Type B pancreatic cell (in vitro differentiated cells): Measurements from ENCODE around the gene AJAP1. TPM values are rescaled to one million over a fixed set of nuclear protein-coding genes. Genes with fewer than 3 reads are reported as not detected.

Experiments used
- DNase-seq: peaks from one replicate; pipeline ENCODE4 v3.0.0; 2021; ENCODE audit warnings: mixed read lengths; ENCODE audit not compliant: unreplicated experiment; ENCODE audit errors: extremely low spot score
- H3K27ac Mint-ChIP-seq: 2 replicates; pipeline ENCODE4 v1.8.0; 2021; ENCODE audit warnings: mild to moderate bottlenecking, mixed read lengths
- H3K27me3 Mint-ChIP-seq: 2 replicates; pipeline ENCODE4 v1.8.0; 2021; ENCODE audit warnings: mixed read lengths
- H3K36me3 Mint-ChIP-seq: 2 replicates; pipeline ENCODE4 v1.8.0; 2021; ENCODE audit warnings: mixed read lengths
- H3K4me1 Mint-ChIP-seq: one replicate; pipeline ENCODE4 v1.8.0; 2021; ENCODE audit warnings: mixed read lengths; ENCODE audit not compliant: unreplicated experiment
- H3K4me3 Mint-ChIP-seq: 2 replicates; pipeline ENCODE4 v1.8.0; 2021; ENCODE audit warnings: mild to moderate bottlenecking, mixed read lengths
- H3K9me3 Mint-ChIP-seq: 2 replicates; pipeline ENCODE4 v1.8.0; 2021; ENCODE audit warnings: mixed read lengths
- total RNA-seq: library from RNA; stranded (reverse); gene quantifications from 2 replicates; pipeline ENCODE4 v1.2.1, GENCODE V29; 2021; ENCODE audit warnings: low replicate concordance
- TF ChIP-seq, protein P1 (sequence below): fragments of 200-600 bp; sonication (generic); conservative IDR thresholded peaks from 2 replicates; pipeline ENCODE4 v1.5.0; 2021; ENCODE audit warnings: antibody characterized with exemption, mild to moderate bottlenecking

Gene AJAP1
- total RNA-seq, 1 donor from 2014 or later: 9.5 TPM

DNA sequence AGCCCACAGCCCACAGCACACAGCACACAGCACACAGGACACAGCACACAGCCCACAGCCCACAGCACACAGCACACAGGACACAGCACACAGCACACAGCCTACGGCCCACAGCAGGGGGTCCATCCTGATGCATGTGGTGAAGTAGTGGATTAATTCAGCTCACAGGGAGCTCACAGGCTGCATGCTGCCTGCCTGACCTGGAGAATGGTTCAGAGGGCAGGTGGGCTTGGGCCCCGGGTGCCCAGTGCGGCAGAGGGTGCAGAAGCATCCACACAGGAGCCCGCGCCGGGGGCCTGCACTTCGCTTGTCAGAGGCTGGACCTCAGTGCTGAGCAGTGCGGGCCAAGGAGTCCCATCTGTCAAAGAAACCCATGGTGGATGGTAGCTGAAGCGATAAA, 21.1 kb upstream of the AJAP1 start:
- DNase-seq: no peak
- no peaks in the 10 kb centered on the region for H3K36me3 Mint-ChIP-seq
- H3K27ac Mint-ChIP-seq: no peak overlapping the region
- no peaks in the 10 kb centered on the region for H3K9me3 Mint-ChIP-seq
- TF ChIP-seq, protein P1, sequence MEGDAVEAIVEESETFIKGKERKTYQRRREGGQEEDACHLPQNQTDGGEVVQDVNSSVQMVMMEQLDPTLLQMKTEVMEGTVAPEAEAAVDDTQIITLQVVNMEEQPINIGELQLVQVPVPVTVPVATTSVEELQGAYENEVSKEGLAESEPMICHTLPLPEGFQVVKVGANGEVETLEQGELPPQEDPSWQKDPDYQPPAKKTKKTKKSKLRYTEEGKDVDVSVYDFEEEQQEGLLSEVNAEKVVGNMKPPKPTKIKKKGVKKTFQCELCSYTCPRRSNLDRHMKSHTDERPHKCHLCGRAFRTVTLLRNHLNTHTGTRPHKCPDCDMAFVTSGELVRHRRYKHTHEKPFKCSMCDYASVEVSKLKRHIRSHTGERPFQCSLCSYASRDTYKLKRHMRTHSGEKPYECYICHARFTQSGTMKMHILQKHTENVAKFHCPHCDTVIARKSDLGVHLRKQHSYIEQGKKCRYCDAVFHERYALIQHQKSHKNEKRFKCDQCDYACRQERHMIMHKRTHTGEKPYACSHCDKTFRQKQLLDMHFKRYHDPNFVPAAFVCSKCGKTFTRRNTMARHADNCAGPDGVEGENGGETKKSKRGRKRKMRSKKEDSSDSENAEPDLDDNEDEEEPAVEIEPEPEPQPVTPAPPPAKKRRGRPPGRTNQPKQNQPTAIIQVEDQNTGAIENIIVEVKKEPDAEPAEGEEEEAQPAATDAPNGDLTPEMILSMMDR: no peak
- H3K4me3 Mint-ChIP-seq: no peak overlapping the region
- H3K4me1 Mint-ChIP-seq: no peaks in the 10 kb centered on the region
- H3K27me3 Mint-ChIP-seq: peaks cover 8% of the 10 kb centered on the region

DNA sequence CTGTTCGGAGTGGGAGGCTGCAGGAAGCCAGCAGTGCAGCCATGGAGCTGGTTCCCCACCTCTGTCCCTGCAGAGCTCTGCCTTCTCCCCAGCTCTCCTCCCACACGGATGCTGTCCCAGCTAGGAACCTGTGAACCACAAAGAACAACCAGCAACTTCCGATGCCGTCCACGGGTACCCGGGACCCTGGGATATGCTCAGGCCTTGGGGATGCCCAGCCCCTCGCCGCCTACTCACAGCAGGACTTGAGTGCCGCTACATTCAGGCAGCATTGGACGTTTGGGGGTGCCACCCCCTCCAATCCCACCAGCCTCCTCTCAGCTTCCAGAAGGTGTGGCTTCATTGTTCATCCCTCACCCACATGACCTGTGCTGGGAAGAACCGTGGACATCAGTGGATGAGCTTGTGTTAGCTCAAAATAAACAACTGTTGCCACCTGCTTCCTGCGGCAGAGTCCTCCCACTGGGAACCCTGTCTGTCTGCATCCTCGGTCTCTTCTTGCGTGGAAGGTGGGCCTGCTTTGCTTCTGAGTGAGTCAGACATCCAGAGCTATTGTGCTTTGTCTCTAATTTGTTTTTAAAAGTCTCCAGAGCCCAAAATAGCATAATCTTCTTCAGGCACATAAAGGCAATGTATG, 20.1 kb upstream of the AJAP1 start:
- no peak overlapping the region for H3K27ac Mint-ChIP-seq

DNA sequence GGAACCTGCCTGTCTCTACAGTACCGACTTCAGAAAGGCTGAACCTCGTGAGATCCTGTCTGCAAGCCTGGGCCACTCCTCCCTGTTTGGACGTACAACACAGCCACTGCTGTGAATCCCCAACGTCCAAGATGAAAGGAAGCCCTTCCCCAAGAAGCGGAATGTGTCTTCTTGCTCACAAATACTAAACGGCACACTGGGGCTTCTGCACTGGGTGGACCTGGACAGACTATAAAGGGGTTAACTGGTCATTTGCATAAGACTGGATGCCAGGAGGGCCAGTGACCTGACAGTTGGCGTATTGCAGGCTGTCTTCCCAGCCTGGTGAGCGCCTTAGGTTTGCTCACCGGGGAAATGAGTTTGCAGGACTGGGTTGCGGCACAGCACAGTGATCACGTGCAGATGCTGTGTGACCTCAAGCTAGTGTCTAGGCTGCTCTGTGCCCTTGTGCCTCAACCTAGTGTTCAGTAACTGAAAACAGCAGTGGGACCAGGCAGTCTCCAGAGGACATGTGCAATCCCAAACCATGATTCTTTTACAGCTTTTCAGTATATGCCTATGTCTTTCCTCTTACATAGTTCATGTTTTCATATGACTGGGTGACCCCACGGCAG, 19.5 kb upstream of the AJAP1 start:
- peaks cover 6% of the 10 kb centered on the region for H3K27me3 Mint-ChIP-seq
- TF ChIP-seq, protein P1: no peak
- H3K4me3 Mint-ChIP-seq: no peak overlapping the region
- DNase-seq: no peak
- no peak overlapping the region for H3K27ac Mint-ChIP-seq
- H3K36me3 Mint-ChIP-seq: no peaks in the 10 kb centered on the region
- no peaks in the 10 kb centered on the region for H3K9me3 Mint-ChIP-seq
- H3K4me1 Mint-ChIP-seq: no peaks in the 10 kb centered on the region

More for the DNA sequence above, 20.1 kb upstream of the AJAP1 start:
- DNase-seq: no peak
- Mint-ChIP-seq H3K36me3 (no peaks in the 10 kb centered on the region), H3K4me3 (no peak overlapping the region), H3K4me1 (no peaks in the 10 kb centered on the region), H3K9me3 (no peaks in the 10 kb centered on the region), H3K27me3 (peaks cover 6% of the 10 kb centered on the region)
- TF ChIP-seq, protein P1: no peak

DNA sequence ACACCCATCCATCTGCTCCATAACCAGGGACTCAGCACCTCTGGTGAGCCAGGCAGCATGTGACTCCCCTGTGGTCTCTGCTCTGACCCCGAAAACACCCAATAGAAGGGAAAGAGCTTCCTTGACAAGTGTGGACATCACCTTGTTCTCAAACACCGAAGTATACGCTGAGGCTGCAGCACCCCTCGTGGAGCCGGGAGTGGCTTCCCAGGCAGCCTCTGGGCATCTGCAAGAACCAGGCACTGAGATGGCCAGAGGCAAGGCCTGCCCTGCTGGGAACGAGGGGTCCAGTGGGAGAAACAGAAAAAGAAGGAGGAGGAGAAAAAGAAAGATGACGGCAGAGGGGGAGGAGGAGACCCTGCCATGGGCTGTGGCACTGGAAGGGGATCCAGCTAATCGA, 18.2 kb upstream of the AJAP1 start:
- H3K4me3 Mint-ChIP-seq: no peak overlapping the region
- no peaks in the 10 kb centered on the region for H3K4me1 Mint-ChIP-seq
- H3K27me3 Mint-ChIP-seq: peaks cover 6% of the 10 kb centered on the region
- H3K36me3 Mint-ChIP-seq: no peaks in the 10 kb centered on the region
- no peak overlapping the region for H3K27ac Mint-ChIP-seq
- H3K9me3 Mint-ChIP-seq: no peaks in the 10 kb centered on the region
- DNase-seq: no peak
- TF ChIP-seq, protein P1: no peak

DNA sequence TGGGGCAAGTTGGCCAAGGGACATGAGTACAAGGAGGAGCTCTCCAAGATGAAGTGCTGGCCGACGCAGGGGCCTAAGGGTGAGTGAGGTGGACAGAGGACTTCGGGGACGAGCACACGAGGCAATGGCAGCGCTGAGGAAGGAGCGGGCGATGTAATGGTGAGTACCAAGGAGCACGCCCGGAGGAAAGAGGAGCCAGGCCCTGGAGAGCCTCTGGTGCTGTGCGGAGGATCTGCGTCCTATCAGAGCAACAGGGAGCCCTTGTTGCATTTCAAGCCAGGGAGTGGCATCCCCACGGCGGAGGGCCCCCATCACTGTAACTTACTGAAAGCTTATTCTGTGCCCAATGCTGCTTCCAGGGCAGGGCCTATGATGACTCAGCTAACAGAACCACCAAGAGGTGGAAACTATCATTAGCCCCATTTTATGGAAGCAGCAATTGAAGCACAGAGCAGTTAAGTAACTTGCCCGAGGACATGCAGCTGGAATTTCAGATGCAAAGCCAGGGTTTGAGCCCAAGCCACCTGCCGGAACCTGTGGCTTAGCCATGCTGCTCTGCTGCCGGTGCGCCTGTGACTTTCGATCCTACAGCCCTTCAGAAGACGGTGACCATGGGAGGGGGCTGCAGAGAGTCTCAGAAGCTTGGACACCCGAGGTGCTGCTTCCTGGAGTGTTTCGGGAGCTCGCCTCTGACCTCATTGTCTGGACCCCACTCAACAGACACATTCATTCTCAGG, 17.6 kb upstream of the AJAP1 start:
- H3K27ac Mint-ChIP-seq: no peak overlapping the region

More for the DNA sequence above, 17.6 kb upstream of the AJAP1 start:
- no peaks in the 10 kb centered on the region for H3K9me3 Mint-ChIP-seq
- no peaks in the 10 kb centered on the region for H3K4me1 Mint-ChIP-seq
- peaks cover 6% of the 10 kb centered on the region for H3K27me3 Mint-ChIP-seq
- DNase-seq: no peak
- no peaks in the 10 kb centered on the region for H3K36me3 Mint-ChIP-seq
- H3K4me3 Mint-ChIP-seq: no peak overlapping the region
- TF ChIP-seq, protein P1: no peak
